Urinary bladder (tissue), 4 donors: ENCODE data around the gene DEFB128. TPM values are rescaled to one million over a fixed set of nuclear protein-coding genes. Genes with fewer than 3 reads are reported as not detected.
"Not testable (repeated sequence)": the region's sequence is repeated elsewhere in the genome, so short reads cannot be mapped to it uniquely, and the experiment has no call there.

Experiments used
- DNase-seq: peaks from one replicate; pipeline ENCODE4 v3.0.0-alpha.2; 2015; ENCODE audit errors: extremely low spot score
- H3K27ac ChIP-seq: one replicate; pipeline ENCODE4 v1.5.1; 2013; ENCODE audit warnings: low read depth, mild to moderate bottlenecking, moderate library complexity
- H3K36me3 ChIP-seq: one replicate; pipeline ENCODE4 v1.6.1; 2013; ENCODE audit warnings: mild to moderate bottlenecking, moderate library complexity; ENCODE audit not compliant: insufficient read depth
- H3K4me1 ChIP-seq: one replicate; pipeline ENCODE4 v1.6.1; 2013; ENCODE audit warnings: mild to moderate bottlenecking, moderate library complexity; ENCODE audit not compliant: insufficient read depth
- H3K4me3 ChIP-seq: one replicate; pipeline ENCODE4 v1.5.1; 2013; ENCODE audit warnings: low read depth, low read length
- whole genome bisulfite sequencing: extraction: QIAGEN DNeasy Blood & Tissue Kit; methylation state at CpG from one replicate; pipeline ENCODE4 v1.1.7; 2013; 5-methylcytosine and 5-hydroxymethylcytosine counted together
- polyA plus RNA-seq: library from polyadenylated mRNA; stranded (reverse); fragments of 200-250 nt; gene quantifications from one replicate; pipeline ENCODE4 v1.2.3, GENCODE V29; 2013
- total RNA-seq: library from RNA; depleted of rRNA; stranded (reverse); fragments of >200 nt; gene quantifications from one replicate; pipeline ENCODE4 v1.2.3, GENCODE V29; 2014
- donor health status: healthy with polysubstance abuse.
- donor health status: healthy.

DEFB128 gene
- total RNA-seq: not detected
- not detected for polyA plus RNA-seq

- no peaks in the 10 kb centered on the region for H3K4me1 ChIP-seq
- no peak for DNase-seq
- H3K4me3 ChIP-seq: no peak within 1 kb of the TSS
- no peak within 1 kb of the TSS for H3K27ac ChIP-seq
- 63% methylated on average over 7 of the region's 7 CpGs for WGBS
- no peaks in the 10 kb centered on the region for H3K36me3 ChIP-seq
These were observed at the start of gene DEFB128 for GRCh38 chr20:189611-190010. Gene DEFB128, minus strand, starts transcription at chr20:189711. Its CDS starts 88 bp downstream, at chr20:189623.

GRCh38 chr20:237929-238328, 48.4 kb upstream of the DEFB128 start:
- 55% methylated on average over 3 of the region's 3 CpGs for WGBS
- Histone ChIP-seq H3K36me3 (no peaks in the 10 kb centered on the region), H3K4me3 (no peak overlapping the region), H3K27ac (no peak overlapping the region), H3K4me1 (no peaks in the 10 kb centered on the region)
- DNase-seq: no peak

- Histone ChIP-seq H3K36me3 (no peaks in the 10 kb centered on the region), H3K4me3 (no peak overlapping the region), H3K27ac (no peak overlapping the region), H3K4me1 (no peaks in the 10 kb centered on the region)
- WGBS: 22% methylated on average over 4 of the region's 4 CpGs
- no peak for DNase-seq
These were observed 48.0 kb upstream of the DEFB128 start for GRCh38 chr20:237489-237888.

- peak; percentile 14 for DNase-seq
- H3K4me1 ChIP-seq: no peaks in the 10 kb centered on the region
- WGBS: 47% methylated on average over 1 of the region's 1 CpG
- H3K4me3 ChIP-seq: no peak overlapping the region
- H3K27ac ChIP-seq: no peak overlapping the region
- no peaks in the 10 kb centered on the region for H3K36me3 ChIP-seq
These were observed 46.4 kb upstream of the DEFB128 start for GRCh38 chr20:235891-236290.

GRCh38 chr20:227439-228105, 38.1 kb upstream of the DEFB128 start:
- Histone ChIP-seq H3K36me3 (no peaks in the 10 kb centered on the region), H3K4me1 (no peaks in the 10 kb centered on the region), H3K4me3 (no peak overlapping the region), H3K27ac (no peak overlapping the region)
- no peak for DNase-seq
- WGBS: 74% methylated on average over 3 of the region's 3 CpGs

GRCh38 chr20:226958-227357, 37.4 kb upstream of the DEFB128 start, which contains the start of gene DEFB129:
Gene DEFB129, plus strand, starts transcription at chr20:227258. Its CDS starts 31 bp downstream, at chr20:227289.
- WGBS: 79% methylated on average over 3 of the region's 3 CpGs
- Histone ChIP-seq H3K27ac (no peak within 1 kb of the TSS), H3K4me3 (no peak within 1 kb of the TSS), H3K4me1 (no peaks in the 10 kb centered on the region), H3K36me3 (no peaks in the 10 kb centered on the region)
- DNase-seq: no peak

GRCh38 chr20:225879-226278, 36.4 kb upstream of the DEFB128 start:
- H3K27ac ChIP-seq, H3K36me3 ChIP-seq, H3K4me3 ChIP-seq, H3K4me1 ChIP-seq, DNase-seq: not testable (repeated sequence)
- 85% methylated on average over 3 of the region's 3 CpGs for WGBS

GRCh38 chr20:221258-221830, 31.8 kb upstream of the DEFB128 start:
- DNase-seq: no peak
- WGBS: 47% methylated on average over 1 of the region's 1 CpG
- H3K4me3 ChIP-seq: no peak overlapping the region

GRCh38 chr20:219290-220115, 30.0 kb upstream of the DEFB128 start:
- 2% methylated on average over 1 of the region's 1 CpG for WGBS

More at GRCh38 chr20:221258-221830, 31.8 kb upstream of the DEFB128 start:
- H3K27ac ChIP-seq: no peak overlapping the region
- no peaks in the 10 kb centered on the region for H3K4me1 ChIP-seq
- no peaks in the 10 kb centered on the region for H3K36me3 ChIP-seq

GRCh38 chr20:217266-217665, 27.8 kb upstream of the DEFB128 start:
- Histone ChIP-seq H3K27ac (no peak overlapping the region), H3K4me3 (no peak overlapping the region), H3K36me3 (no peaks in the 10 kb centered on the region), H3K4me1 (no peaks in the 10 kb centered on the region)
- DNase-seq: no peak
- 43% methylated on average over 1 of the region's 1 CpG for WGBS

More at GRCh38 chr20:219290-220115, 30.0 kb upstream of the DEFB128 start:
- H3K4me3 ChIP-seq: no peak overlapping the region
- H3K27ac ChIP-seq: no peak overlapping the region
- no peak for DNase-seq
- H3K36me3 ChIP-seq: no peaks in the 10 kb centered on the region
- no peaks in the 10 kb centered on the region for H3K4me1 ChIP-seq

- DNase-seq: no peak
- Histone ChIP-seq H3K36me3 (no peaks in the 10 kb centered on the region), H3K4me1 (no peaks in the 10 kb centered on the region), H3K4me3 (no peak overlapping the region), H3K27ac (no peak overlapping the region)
- 49% methylated on average over 1 of the region's 1 CpG for WGBS
These were observed 26.3 kb upstream of the DEFB128 start for GRCh38 chr20:215796-216195.

- Histone ChIP-seq H3K36me3 (no peaks in the 10 kb centered on the region), H3K27ac (no peak overlapping the region), H3K4me1 (no peaks in the 10 kb centered on the region), H3K4me3 (no peak overlapping the region)
- 64% methylated on average over 2 of the region's 2 CpGs for WGBS
- DNase-seq: no peak
These were observed 24.9 kb upstream of the DEFB128 start for GRCh38 chr20:214383-214782.

- no peak for DNase-seq
- no peak overlapping the region for H3K4me3 ChIP-seq
- 39% methylated on average over 7 of the region's 7 CpGs for WGBS
- H3K4me1 ChIP-seq: no peaks in the 10 kb centered on the region
- H3K27ac ChIP-seq: no peak overlapping the region
- H3K36me3 ChIP-seq: no peaks in the 10 kb centered on the region
These were observed 21.4 kb upstream of the DEFB128 start for GRCh38 chr20:210809-211502.
